ENCODE results near the gene CACNA1E. TPM values are rescaled to one million over a fixed set of nuclear protein-coding genes. Genes with fewer than 3 reads are reported as not detected.

The CACNA1E gene
- total RNA-seq (2022; extraction: Qiagen RNA extraction), result not detected in 5 replicates

DNA sequence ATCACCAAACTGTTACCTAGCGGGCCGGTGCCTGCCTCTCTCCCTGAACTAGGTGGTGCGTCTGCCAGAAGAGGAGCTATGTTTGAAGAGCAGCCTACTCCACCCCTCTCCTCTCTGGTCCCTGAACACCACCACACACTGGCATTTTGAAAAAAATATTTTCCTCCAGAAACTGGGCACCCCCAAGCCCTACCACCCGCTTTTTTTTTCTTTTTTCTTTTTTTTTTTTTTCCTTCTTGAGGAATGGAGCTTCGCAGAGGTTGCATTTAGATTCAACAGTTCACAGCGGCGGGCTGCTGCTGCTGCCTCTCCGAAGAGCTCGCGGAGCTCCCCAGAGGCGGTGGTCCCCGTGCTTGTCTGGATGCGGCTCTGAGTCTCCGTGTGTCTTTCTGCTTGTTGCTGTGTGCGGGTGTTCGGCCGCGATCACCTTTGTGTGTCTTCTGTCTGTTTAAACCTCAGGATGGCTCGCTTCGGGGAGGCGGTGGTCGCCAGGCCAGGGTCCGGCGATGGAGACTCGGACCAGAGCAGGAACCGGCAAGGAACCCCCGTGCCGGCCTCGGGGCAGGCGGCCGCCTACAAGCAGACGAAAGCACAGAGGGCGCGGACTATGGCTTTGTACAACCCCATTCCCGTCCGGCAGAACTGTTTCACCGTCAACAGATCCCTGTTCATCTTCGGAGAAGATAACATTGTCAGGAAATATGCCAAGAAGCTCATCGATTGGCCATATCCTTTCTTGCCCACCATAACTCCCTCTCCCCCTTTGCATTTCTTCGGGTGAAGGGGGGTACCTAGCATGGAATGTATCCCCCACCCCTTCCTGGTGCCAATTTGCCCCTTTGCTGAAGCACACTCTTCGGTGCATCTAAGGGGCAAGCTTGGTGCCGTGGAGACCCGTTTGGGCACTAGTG, at the start of gene CACNA1E:
TSS of gene CACNA1E (plus strand) at position 233 of the 911 bp plus-strand sequence. CDS start at position 461, 228 bp downstream.

